Bladder microvascular endothelial cell (primary cell): ENCODE measurements around the gene PPFIA2. TPM values are rescaled to one million over a fixed set of nuclear protein-coding genes. Genes with fewer than 3 reads are reported as not detected.

Experiments
- total RNA-seq: library from RNA; depleted of rRNA; stranded (reverse); fragments of >200 nt; gene quantifications from 2 replicates; pipeline ENCODE4 v1.2.3, GENCODE V29; 2014

The PPFIA2 gene
- not detected in 2 replicates for total RNA-seq

GRCh38 chr12:81759190-81760051, at the start of gene PPFIA2:
Gene PPFIA2 (minus strand): TSS chr12:81759350.

